ENCODE measurements around the gene ODC1.

Gene ODC1

DNA sequence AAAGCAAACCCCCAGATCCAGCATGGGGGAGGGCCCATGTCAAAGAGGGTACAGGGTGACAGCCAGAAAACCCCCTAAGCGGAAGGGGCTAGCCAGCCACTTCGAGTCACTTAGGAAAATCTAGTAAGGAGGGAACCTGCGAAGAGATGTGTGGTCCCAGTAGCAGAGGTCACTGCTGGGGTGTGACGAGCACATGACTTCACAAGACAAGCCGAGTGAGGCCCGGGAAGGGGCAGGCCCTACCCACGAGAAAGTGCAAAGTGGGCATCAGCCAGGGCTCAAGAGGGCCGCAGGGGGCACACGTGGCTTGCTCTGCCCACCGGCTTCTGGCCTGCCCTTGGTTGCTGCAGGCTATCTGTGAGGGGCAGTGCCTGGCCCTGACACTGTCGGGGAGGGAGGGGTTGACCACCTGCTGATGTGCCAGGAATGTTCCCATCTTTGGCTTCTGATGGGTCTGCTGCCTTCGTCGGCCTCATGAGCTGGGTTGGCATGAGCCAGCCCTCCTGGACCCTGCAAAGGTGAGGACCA is 11.5 kb downstream of the ODC1 start:
- POLR2A ChIA-PET (ENCODE audit: low non-redundant PET), result no interaction called here
- CTCF ChIA-PET, result interaction anchor here (0.6 to 0.9 kb wide), 2 partner anchors 10 to 221 kb away, joined by 4 to 7 read pairs; no protein-coding TSS in a partner anchor
- TF ChIP-seq, protein P1, sequence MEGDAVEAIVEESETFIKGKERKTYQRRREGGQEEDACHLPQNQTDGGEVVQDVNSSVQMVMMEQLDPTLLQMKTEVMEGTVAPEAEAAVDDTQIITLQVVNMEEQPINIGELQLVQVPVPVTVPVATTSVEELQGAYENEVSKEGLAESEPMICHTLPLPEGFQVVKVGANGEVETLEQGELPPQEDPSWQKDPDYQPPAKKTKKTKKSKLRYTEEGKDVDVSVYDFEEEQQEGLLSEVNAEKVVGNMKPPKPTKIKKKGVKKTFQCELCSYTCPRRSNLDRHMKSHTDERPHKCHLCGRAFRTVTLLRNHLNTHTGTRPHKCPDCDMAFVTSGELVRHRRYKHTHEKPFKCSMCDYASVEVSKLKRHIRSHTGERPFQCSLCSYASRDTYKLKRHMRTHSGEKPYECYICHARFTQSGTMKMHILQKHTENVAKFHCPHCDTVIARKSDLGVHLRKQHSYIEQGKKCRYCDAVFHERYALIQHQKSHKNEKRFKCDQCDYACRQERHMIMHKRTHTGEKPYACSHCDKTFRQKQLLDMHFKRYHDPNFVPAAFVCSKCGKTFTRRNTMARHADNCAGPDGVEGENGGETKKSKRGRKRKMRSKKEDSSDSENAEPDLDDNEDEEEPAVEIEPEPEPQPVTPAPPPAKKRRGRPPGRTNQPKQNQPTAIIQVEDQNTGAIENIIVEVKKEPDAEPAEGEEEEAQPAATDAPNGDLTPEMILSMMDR (conservative IDR thresholded peaks at IDR 0.05; ENCODE audit: low read depth), result no peak

DNA sequence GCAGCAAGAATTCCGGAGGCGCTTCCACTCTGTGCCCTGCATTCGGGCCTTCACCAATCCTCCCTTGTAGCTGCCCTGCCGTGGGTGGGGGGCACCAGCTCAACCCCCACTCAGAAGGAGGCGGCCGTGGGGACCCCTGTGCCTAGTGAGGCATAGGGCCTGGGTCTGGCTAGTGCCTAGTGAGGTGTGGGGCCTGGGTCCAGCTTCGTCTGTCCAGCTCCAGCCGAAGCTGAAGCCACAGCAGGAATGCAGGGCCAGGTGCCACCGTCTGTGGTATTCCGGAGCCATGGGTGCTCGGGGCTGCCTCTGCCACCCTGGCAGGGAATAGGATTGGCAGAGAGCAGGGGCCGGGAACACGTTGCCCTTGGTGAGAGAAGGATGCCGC is 12.3 kb downstream of the ODC1 start:
- H3K27ac ChIP-seq, result peak overlapping the region; percentile 21; the same call in 1 of the 2 replicates
- CTCF ChIA-PET, result interaction anchor here (0.6 to 3.1 kb wide), 16 partner anchors 11 to 446 kb away, joined by 3 to 49 read pairs (median 4); no protein-coding TSS in a partner anchor
- POLR2A ChIA-PET (ENCODE audit: low non-redundant PET), result no interaction called here
- no peak for DNase-seq (ENCODE audit: low spot score)
- TF ChIP-seq, protein P1 (conservative IDR thresholded peaks at IDR 0.05; ENCODE audit: low read depth), result no peak

More for the DNA sequence above, 11.5 kb downstream of the ODC1 start:
- H3K27ac ChIP-seq, result 0 out of 2 replicates have a peak overlapping the region, but pooled peaks have one; percentile 1
- DNase-seq (ENCODE audit: low spot score), result no peak

DNA sequence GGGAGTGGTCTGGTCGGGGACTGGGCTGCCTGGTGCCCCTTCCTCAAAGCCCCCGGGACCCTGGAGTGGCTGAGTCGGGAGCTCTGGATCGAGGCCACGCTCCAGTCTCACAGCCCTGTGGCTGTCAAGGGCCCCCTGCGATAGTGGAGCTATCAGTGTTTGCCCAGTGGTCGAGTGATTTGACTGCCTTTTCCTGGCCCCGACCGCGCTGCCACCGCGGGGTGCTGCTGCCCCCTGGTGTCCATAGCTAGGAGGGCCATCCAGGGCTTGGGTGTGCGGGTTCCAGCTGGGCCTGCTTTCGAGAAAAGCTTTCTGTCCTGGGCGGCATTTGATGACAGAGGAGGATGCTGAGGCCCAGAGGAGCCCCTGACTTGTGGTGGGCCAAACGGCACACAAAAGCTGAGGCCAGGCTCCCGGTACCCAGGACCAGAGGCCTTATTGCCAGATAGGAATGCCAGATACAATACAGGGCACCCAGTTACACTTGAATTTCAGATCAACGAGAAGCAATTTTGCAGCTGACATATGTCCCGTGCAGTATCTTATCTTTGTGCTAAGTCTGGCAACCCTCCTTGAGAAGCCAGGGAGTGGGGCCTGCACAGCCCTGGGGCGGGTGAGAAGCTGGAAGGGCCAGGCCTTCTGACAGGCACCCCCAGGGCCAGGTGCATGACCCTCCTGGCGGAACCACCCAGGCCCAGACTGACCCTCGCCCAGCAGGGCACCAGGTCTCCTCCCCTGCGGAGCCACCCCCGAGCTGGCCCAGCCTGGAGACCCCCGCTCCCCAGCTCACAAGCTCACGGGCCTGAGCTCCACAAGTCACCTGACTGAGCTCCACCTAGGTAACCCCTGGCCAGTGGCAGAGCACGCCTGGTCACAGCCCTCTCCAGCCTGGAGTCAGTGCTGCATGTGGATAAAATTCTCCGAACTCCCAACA is 13.0 kb downstream of the ODC1 start:
- H3K27ac ChIP-seq, result peak overlapping the region; percentile 21
- ChIA-PET CTCF (interaction anchor here (0.5 to 3.1 kb wide), 41 partner anchors 8 to 621 kb away, joined by 3 to 49 read pairs (median 3); partner anchors contain the start of genes KLF11 and ODC1), POLR2A (ENCODE audit: low non-redundant PET) (no interaction called here)
- peak; percentile 82 for DNase-seq (ENCODE audit: low spot score)
- TF ChIP-seq, protein P1 (conservative IDR thresholded peaks at IDR 0.05; ENCODE audit: low read depth), result peak; percentile 91

DNA sequence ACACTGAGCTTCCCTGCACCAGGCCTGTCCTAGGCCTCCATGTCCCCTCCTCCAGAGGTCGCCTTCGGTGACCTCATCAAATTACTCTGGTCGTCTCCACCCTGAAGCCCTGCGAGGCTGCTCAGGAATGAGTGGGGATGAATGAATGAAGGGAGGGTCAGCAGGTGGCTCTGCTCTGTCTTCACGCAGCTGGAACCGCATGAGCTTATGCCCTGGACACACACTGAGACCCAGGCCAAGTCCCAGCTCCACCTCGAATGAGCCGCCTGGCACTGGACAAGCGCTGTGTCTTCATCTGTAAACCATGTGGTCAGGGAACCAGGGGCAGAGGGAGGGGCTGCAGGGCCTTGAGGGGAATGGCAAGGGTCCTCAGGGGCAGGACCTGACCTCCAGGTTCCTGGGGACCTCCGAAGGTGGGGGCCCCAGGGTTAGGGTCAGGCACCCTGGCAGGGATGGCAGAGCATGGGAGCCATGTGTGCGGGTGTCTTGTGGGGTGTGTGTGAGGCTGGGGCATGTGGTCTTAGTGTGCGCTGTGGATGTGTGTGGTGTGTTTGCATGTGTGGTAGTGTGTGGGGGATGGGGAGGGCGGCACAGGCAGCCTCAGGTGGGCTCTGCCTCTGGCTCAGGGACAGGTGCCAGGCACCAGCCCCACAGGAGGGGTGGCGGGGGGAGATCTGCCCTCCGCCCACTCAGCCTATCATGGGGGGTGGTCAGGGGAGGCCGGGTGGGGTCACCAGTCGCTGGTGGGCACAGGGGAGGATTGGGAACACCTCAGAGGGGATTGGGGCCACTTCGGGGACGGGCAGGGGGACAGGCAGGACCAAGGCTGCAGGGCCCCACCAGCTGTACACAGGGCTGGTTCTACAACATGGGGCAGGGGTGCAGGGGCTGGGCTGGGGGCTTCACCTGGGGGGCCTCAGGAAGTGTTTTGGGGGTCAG is 13.9 kb downstream of the ODC1 start:
- POLR2A ChIA-PET (ENCODE audit: low non-redundant PET), result no interaction called here
- DNase-seq (ENCODE audit: low spot score), result no peak
- TF ChIP-seq, protein P1 (conservative IDR thresholded peaks at IDR 0.05; ENCODE audit: low read depth), result no peak
- peak overlapping the region; percentile 21 for H3K27ac ChIP-seq
- CTCF ChIA-PET, result interaction anchor here (0.5 to 3.1 kb wide), 29 partner anchors 9 to 621 kb away, joined by 3 to 49 read pairs (median 4); partner anchors contain the start of genes KLF11 and ODC1

DNA sequence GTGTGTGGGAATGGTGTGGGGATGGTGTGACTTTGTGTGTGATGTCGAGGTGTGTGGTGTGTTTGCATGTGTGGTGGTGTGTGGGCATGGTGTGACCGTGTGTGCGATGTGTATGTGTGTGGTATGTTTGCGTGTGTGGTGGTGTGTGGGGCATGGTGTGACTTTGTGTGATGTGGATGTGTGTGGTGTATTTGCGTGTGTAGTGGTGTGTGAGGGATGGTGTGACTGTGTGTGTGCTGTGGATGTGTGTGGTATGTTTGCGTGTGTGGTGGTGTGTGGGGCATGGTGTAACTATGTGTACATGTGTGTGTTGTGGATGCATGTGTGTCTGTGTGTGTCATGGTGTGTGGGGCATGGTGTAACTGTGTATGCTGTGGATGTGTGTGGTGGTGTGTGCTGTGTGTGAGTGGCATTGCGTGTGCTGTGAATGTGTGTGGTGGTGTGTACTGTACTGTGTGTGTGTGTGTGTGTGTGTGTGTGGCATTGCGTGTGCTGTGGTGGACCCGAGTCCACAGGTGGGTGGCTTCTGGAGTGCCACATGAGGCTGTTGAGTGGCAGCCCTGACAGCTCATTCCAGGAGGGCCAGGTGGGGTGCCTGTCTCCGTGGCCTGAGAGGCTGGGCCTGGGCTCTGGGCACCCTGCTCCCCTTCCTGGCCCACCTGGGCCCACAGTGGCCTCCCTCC is 14.7 kb downstream of the ODC1 start:
- no peak for DNase-seq (ENCODE audit: low spot score)
- TF ChIP-seq, protein P1 (conservative IDR thresholded peaks at IDR 0.05; ENCODE audit: low read depth), result no peak
- POLR2A ChIA-PET (ENCODE audit: low non-redundant PET), result no interaction called here
- H3K27ac ChIP-seq, result peak overlapping the region; percentile 8
- CTCF ChIA-PET, result interaction anchor here (0.7 to 3.1 kb wide), 4 partner anchors 24 to 428 kb away, joined by 3 to 49 read pairs (median 8); no protein-coding TSS in a partner anchor
